Heart left ventricle (tissue), 13 donors: ENCODE measurements around the gene GALNT12.
A peak's percentile ranks its signal among the peaks of the same experiment; 100 is the strongest.

Source experiments
- POLR2A ChIP-seq, 2 donors: fragments of 450-650 bp; IDR thresholded peaks; one replicate each; pipeline ENCODE4 v1.6.1; 2017; ENCODE audit warnings: antibody characterized with exemption in 2 of 2, mild to moderate bottlenecking in 2 of 2, moderate library complexity in 2 of 2
- TF ChIP-seq, protein P1 (sequence below), 12 donors: fragments of 200-600 bp; sonication (generic) in 4 of 12; IDR thresholded peaks; one replicate each; pipeline versions ENCODE4 v1.5.0 to v1.8.0; 2018 to 2022; ENCODE audit warnings: antibody characterized with exemption in 12 of 12, mild to moderate bottlenecking in 5 of 12
- donor health status: ischemic (EF 13 %, LVEDD 7.1; RV severe dilation, severe dysfunction).
- donor health status: DM: no; HTN: yes; CAD: no.
- donor health status: DM: no; HTN: no; CAD: no.
- donor health status: ischemic (EF 25% LVEDD 6.9; RV normal size, moderate dysfunction).
- donor health status: ischemic (EF 25% LVEDD 5.7; RV mildly dilated, moderate dysfunction).
- donor health status: ischemic (EF 35%, LVEDD 5.7; RV mildly dilated, moderate dysfunction).
- donor health status: nonischemic (EF 11% LVEDD 7.7; RV severe dilation, severe dysfunction).
- donor health status: DM: yes; HTN: yes; CAD: no.
- donor health status: PGD.
- donor health status: ischemic (EF 29% LVEDD 5.4; RV normal size, mild dysfunction).
- donor health status: nonischemic (EF 23%, LVEDD 6.1; RV moderate dilation, normal function).

DNA sequence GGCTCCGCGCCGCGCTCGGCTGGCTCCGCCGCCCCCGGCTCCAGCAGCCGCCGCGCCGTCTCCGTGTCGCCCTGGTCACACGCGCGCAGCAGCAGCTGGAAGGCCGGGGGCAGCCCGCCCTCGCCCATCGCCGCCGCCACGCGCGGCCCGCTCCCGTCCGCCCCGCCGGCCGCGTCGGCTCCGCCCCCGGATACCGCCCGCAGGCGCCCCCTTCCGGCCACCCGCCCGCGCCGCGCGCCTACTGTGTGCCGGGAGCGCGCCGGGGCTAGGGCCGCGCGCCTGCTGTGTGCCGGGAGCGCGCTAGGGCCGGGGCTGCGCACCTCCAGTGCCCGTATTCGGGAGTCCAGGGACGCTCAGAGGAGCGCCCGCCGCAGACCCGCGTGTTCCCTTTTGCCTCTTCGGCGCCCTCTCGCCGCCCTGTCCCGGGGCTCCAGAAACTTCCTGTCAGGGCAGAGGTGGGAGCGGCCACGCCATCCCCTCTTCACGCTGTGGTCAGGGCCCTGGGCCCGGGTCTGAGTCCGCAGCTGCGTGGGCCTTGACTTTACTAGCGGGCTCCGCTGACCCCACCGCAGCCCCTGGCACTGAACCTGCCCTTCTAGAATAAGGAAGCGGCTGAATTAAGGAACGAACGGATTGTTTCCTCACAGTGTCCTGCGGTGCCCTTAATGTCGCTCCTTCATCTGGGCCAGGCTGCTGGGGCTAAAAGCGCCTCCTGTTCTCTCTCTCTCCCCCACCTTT is 10.9 kb upstream of the GALNT12 start, which contains the start of gene ANKS6:
- TF ChIP-seq, protein P1, sequence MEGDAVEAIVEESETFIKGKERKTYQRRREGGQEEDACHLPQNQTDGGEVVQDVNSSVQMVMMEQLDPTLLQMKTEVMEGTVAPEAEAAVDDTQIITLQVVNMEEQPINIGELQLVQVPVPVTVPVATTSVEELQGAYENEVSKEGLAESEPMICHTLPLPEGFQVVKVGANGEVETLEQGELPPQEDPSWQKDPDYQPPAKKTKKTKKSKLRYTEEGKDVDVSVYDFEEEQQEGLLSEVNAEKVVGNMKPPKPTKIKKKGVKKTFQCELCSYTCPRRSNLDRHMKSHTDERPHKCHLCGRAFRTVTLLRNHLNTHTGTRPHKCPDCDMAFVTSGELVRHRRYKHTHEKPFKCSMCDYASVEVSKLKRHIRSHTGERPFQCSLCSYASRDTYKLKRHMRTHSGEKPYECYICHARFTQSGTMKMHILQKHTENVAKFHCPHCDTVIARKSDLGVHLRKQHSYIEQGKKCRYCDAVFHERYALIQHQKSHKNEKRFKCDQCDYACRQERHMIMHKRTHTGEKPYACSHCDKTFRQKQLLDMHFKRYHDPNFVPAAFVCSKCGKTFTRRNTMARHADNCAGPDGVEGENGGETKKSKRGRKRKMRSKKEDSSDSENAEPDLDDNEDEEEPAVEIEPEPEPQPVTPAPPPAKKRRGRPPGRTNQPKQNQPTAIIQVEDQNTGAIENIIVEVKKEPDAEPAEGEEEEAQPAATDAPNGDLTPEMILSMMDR (IDR thresholded peaks at IDR 0.05) = peak; percentile 15 to 71 (median 48)
- no peak for TF ChIP-seq POLR2A (IDR thresholded peaks at IDR 0.05)
